GM18519 (cell line): ENCODE measurements around the gene GAL3ST2.
"Not testable (repeated sequence)": the region's sequence is repeated elsewhere in the genome, so short reads cannot be mapped to it uniquely, and the experiment has no call there.

Experiments
- ATAC-seq: cut with Tn5 transposase; IDR thresholded peaks from one replicate; pipeline ENCODE4 v1.9.1; 2021; ENCODE audit warnings: mild to moderate bottlenecking, moderate library complexity; ENCODE audit not compliant: unreplicated experiment, low FRiP score

Gene GAL3ST2

DNA sequence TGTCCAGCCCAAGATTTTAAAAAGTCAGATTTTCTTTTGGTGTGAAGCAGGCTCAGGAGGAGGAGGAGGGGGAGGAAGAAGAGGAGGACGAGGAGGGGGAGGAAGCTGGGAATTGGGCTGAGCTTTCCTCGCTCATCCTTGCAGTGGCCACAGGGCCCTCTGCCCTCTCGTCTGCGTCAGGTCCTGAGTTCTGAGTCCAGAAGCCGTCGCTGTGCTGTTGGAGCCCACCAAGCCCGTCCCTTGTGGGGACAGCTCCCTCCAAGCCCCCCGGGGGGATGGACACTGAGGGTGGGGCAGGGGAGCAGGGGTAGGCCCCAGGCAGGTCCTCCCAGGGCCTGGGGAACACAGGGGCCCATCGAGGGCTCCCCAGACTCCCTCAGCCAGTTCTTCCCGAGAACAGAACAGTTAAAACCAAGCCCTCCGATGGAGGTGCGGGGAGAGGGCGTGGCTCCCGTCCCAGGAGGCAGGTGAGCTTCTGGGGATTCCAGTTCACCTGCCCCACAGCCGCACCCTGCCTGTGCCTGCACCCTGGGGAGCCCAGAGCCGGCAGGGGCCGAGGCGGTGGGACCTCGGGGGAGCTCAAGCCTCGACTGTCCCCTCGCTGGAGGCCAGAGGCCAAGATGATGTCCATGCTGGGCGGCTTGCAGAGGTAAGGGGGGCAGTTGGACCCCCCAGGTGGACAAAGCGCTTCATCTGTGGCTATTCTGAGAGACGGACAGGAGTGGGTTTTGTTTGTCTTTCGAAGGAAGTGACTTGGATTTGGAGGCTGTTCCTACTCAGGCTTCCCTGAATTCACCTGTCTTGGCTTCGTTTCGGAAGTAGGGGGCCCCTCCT, at the start of gene GAL3ST2:
Gene GAL3ST2 (plus strand): TSS at position 487 of the 834 bp plus-strand sequence. CDS start 134 bp downstream, at position 621.
- ATAC-seq: no peak

GRCh38 chr2:241728000-241728399, 48.6 kb upstream of the GAL3ST2 start:
- ATAC-seq: no peak

- ATAC-seq: no peak
Observed at GRCh38 chr2:241728627-241729026, 48.0 kb upstream of the GAL3ST2 start.

DNA sequence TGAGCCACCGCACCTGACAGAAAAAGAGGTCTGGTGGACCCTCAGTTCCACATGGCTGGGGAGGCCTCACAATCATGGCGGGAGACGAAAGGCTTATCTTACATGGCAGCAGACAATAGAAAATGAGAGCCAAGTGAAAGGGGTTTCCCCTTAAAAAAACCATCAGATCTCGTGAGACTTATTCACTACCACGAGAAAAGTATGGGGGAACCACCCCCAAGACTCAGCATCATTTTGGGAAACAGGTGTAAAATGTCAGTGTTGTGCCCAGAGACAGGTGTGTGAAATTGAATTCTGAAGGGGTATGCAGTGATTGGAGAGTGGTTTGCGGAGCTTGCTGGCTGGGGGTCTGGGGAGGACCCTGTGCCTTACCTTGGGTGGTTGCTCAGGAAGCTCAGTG, 46.8 kb upstream of the GAL3ST2 start:
- no peak for ATAC-seq

GRCh38 chr2:241730671-241731293, 45.8 kb upstream of the GAL3ST2 start:
- no peak for ATAC-seq

DNA sequence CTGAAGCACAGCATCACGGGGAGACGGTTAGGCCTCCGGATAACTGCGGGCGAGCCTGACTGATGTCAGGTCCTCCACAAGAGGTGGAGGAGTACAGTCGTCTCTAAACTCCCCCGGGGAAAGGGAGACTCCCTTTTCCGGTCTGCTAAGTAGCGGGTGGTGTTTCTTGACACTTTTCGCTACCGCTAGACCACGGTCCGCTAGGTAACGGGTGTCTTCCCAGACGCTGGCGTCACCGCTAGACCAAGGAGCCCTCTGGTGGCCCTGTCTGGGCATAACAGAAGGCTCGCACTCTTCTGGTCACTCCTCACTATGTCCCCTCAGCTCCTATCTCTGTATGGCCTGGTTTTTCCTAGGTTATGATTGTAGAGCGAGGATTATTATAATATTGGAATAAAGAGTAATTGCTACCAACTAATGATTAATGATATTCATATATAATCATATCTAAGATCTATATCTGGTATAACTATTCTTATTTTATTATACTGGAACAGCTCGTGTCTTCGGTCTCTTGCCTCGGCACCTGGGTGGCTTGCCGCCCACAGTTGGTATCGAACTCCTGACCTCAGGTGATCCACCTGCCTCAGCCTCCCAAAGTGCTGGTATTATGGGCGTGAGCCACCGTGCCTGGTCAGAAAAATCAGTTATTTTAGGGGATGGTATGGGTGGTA, 44.0 kb upstream of the GAL3ST2 start:
- ATAC-seq: not testable (repeated sequence)

DNA sequence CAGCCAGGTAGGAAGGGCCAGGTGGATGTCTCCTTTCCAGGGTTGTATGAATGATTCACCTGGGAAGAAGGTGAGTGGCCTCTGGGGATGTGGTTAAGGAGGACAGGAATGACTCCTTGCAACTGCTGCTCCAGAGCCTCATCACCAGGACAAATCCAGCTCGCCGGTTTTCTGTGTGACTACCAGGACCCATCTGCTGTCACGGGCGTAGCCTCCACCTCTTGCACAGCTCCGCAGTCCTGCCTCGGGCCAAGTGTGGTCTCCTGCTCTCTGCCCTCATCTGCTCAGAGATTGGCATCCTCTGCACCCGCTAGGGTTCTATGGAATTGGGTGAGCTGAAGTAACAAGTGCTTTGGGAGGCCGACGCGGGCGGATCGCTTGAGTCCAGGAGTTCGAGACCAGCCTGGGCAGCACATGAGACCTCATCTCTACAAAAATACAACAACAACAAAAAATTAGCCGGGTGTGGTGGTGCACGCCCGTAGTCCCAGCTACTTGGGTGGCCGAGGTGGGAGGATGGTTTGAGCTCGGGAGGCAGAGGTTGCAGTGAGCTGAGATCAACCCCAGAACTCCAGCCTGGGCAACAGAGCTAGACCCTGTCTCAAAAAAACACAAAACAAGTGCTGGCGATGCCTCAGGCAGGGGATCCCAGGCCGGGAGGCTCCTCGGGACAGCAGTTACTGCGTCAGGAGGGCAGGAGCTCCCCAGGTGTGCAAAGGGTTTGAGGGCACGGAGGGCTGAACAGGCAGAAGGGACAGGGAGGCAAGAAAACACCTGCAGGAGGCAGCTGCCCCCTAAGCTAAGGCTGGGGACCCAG, 43.0 kb upstream of the GAL3ST2 start:
- no peak for ATAC-seq

DNA sequence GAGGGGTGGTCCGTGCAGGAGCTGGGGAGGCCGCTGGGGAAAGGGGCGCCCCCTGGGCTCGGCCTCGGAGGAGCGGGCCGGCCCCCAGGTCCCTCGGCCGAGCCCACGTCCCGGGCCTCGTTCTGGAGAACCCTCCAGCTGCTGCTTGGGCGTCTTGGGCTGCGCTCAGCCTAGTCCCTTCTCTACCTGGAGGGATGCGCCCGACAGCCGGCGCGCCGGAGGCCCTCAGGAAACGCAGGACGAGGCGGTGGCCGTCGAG, 42.5 kb upstream of the GAL3ST2 start:
- no peak for ATAC-seq

DNA sequence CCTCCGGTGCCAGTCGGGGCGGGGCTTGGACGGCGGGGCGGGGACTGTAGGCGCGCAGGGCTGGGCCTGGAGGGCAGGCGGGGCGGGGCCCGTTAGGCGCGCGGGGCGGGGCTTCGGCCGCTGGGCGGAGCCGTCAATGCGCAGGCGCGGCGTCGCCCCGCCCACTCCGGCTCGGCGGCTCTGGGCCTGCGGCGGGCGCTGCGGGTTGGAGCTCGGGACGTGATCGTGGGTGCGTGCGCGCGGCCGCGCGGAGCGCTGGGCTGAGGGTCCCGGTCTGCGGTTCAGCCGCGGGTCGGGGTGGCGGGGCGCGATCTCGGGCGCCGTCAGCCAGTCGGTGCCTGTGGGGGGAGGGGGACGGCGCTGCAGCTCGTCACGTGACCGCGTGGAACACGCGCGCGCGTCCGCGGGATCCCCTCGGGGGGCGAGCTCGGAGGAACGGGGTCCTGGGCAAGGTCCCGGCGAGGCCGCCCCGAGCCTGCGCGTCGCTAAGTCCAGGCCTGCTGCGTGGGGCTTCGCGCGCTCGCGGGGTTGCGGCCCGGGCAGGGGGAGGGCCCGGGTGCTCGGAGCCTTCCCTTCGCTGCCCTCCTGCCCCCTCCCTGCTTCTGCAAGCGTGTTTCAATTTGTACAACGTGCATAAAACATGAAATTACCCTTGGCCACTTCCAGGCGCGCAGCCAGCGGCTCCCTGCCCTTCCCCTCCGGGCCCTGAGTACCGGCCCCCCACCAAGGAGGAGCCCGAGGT, 42.0 kb upstream of the GAL3ST2 start, which contains the start of gene D2HGDH:
Gene D2HGDH (plus strand): TSS at position 164 of the 742 bp plus-strand sequence. CDS start 595 bp downstream, outside the sequence.
- peak; percentile 48 for ATAC-seq

- no peak for ATAC-seq
Observed at GRCh38 chr2:241736111-241736510, 40.5 kb upstream of the GAL3ST2 start.

DNA sequence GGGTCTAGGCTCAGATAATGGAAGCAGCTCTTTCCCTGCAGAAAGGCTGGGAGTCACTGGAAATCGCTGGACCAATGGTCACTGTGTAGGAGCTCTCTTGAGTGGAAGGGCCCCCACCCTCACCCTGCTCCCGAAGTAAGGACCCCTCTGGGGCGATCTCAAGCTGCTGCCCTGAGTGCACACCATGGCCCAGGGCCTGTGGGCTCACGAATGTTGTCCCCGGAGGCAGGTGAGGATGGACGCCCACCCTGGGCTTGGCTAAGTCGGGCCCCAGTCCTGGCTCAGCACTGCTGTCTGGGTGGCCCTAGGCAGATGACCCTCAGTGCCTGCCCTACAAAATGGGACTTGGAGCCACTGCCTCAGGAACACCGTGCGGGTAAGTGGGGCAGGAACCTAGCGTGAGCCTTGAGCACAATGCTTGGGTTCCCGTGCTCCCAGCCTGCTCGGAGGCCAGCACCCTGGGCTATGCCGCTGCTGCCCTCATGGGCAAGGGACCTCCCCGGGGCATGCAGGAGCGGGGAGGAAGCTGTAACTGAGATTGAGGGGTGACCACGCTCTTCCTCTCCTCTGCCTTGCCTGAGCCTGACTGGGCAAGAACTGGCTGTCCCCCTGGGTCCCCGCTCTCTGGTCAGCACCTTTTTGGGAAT, 38.5 kb upstream of the GAL3ST2 start:
- ATAC-seq: no peak

DNA sequence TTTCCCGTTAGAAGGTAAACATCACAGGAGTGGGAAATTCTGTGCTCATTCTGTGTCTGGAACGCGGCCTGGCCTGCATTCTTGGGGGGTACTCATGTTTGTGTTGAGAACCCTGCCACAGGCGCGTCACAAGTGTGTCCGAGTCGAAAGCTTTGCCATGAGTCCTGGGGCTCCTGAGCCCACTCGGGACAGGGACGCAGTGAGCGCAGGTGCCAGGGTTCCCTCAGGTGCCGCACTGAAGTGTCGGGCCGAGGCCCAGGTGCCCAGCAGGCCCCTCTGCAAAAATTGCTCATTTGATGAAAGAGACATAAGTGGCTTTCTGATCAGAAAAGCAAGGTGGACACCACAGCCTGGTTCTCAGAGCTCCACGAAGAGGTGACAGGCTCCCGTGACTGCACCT, 37.4 kb upstream of the GAL3ST2 start:
- ATAC-seq: no peak

- ATAC-seq: no peak
Observed at GRCh38 chr2:241739651-241740050, 37.0 kb upstream of the GAL3ST2 start.

- no peak for ATAC-seq
Observed at GRCh38 chr2:241741016-241741415, 35.6 kb upstream of the GAL3ST2 start.

DNA sequence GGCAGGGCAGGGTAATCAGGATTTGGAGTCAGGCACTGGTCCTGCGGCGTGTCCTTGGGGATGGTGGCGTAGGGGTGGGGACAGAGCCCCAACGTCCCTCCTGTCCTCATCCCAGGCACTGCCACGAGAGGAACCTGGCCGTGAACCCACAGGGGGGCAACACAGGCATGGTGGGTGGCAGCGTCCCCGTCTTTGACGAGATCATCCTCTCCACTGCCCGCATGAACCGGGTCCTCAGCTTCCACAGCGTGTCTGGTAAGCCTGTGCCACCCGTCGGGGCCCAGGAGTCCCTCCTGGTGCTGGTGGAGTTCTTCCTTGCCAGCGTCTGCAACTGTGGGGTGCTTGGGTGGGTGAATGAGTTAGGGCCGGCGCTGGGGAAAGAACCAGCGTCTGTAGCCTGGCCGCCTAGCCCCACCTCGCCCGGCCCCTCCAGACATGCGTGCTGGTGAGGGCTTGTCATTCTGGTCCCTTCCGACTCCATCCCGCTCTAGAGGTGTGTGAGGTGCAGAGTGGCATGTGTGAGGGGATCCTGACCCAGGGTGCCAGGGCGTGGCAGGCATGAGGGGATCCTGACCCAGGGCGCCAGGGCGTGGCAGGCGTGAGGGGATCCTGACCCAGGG, 34.2 kb upstream of the GAL3ST2 start:
- no peak for ATAC-seq

DNA sequence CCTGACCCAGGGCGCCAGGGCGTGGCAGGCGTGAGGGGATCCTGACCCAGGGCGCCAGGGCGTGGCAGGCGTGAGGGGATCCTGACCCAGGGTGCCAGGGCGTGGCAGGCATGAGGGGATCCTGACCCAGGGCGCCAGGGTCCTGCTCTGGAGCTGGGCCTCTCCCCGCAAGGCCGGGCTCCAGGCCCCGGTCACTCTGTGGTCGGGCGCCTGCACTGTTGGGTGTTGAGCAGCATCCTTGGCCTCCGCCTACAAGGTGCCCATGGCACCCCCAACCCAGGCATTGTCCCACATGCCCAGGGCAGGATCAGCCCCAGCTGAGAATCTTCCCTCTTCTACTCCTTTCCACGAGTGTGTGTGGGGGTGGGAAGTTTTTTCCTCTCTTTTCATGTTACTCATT, 33.6 kb upstream of the GAL3ST2 start:
- not testable (repeated sequence) for ATAC-seq

DNA sequence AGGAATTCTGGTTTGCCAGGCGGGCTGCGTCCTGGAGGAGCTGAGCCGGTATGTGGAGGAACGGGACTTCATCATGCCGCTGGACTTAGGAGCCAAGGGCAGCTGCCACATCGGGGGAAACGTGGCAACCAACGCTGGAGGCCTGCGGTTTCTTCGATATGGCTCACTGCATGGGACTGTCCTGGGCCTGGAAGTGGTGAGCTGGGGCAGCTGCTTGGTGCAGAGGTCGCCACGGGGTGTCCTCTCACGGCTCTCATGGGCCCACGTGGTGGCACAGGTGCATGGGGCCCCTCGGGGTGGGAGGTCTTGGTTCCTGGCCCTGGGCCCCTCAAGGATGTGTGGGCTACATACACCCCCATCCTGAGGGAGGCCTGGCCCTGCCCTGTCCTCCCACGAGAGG, 33.0 kb upstream of the GAL3ST2 start:
- ATAC-seq: no peak

GRCh38 chr2:241744028-241744754, 32.4 kb upstream of the GAL3ST2 start:
- ATAC-seq: no peak
